Stomach (tissue), 9 donors: ENCODE measurements around the gene SLC7A11. TPM values are rescaled to one million over a fixed set of nuclear protein-coding genes. Genes with fewer than 3 reads are reported as not detected.

ENCODE experiments used
- DNase-seq, 2 donors: peaks; one replicate each; pipeline versions ENCODE4 v3.0.0 to v3.0.0-alpha.2; 2013 to 2019
- H3K27ac ChIP-seq, 5 donors: fragments of 200-600 bp in 4 of 5; sonication (generic) in 4 of 5; one replicate each; pipeline ENCODE4 v1.5.1; 2013 to 2019; ENCODE audit warnings: mild to moderate bottlenecking in 1 of 5, moderate library complexity in 1 of 5
- H3K27me3 ChIP-seq, 3 donors: fragments of 200-600 bp; sonication (generic); one replicate each; pipeline ENCODE4 v1.5.1; 2017 to 2019; ENCODE audit warnings: mixed run types in 1 of 3
- H3K36me3 ChIP-seq, 4 donors: fragments of 200-600 bp; sonication (generic); 1 replicate in 3 of 4; 2 replicates in 1 of 4; pipeline ENCODE4 v1.5.1; 2016 to 2019
- H3K4me1 ChIP-seq, 4 donors: fragments of 200-600 bp; sonication (generic); one replicate each; pipeline ENCODE4 v1.5.1; 2016 to 2019
- H3K4me3 ChIP-seq, 4 donors: fragments of 200-600 bp; sonication (generic) in 3 of 4; one replicate each; pipeline ENCODE4 v1.5.1; 2016 to 2019; ENCODE audit warnings: mild to moderate bottlenecking in 1 of 4
- H3K9me3 ChIP-seq, 4 donors: fragments of 200-600 bp; sonication (generic); one replicate each; pipeline ENCODE4 v1.5.1; 2016 to 2019
- CTCF ChIP-seq, 7 experiments: fragments of 450-650 bp in 4 of 7; fragments of 200-600 bp in 3 of 7; sonication (generic) in 3 of 7; IDR thresholded peaks; one replicate each; pipeline ENCODE4 v1.5.1; 2016 to 2019; ENCODE audit warnings: antibody characterized with exemption in 7 of 7, control low read depth in 2 of 7, mild to moderate bottlenecking in 1 of 7
- EP300 ChIP-seq: sonication (generic); formaldehyde crosslinking; IDR thresholded peaks from one replicate; pipeline ENCODE4 v1.6.1; 2017; ENCODE audit warnings: antibody characterized with exemption
- POLR2A ChIP-seq, 4 donors: fragments of 450-650 bp; IDR thresholded peaks; one replicate each; pipeline ENCODE4 v1.6.1; 2016; ENCODE audit warnings: antibody characterized with exemption in 4 of 4, control low read depth in 2 of 4, mild to moderate bottlenecking in 1 of 4, moderate library complexity in 1 of 4
- POLR2AphosphoS5 ChIP-seq, 3 donors: sonication (generic); formaldehyde crosslinking; IDR thresholded peaks; one replicate each; pipeline ENCODE4 v1.6.1; 2016; ENCODE audit warnings: antibody characterized with exemption in 3 of 3
- WGBS, 5 donors: extraction: QIAGEN DNeasy Blood & Tissue Kit in 3 of 5; methylation state at CpG; one replicate each; pipeline versions ENCODE4 v1.1.5 to v1.1.7; 2013 to 2018; 5-methylcytosine and 5-hydroxymethylcytosine counted together
- intact Hi-C: fragments of 100-400 bp; cut with DNase I; formaldehyde crosslinking; loops from one replicate; pipeline ENCODE4 v1.15.1; 2023; ENCODE audit warnings: low total_unique reads
- polyA plus RNA-seq, 3 donors: library from polyadenylated mRNA; stranded (reverse); fragments of 200-250 nt; gene quantifications; one replicate each; pipeline ENCODE4 v1.2.3, GENCODE V29; 2013
- total RNA-seq, 5 donors: library from RNA; depleted of rRNA; stranded (reverse); fragments of >200 nt; gene quantifications; one replicate each; pipeline versions ENCODE4 v1.1.0 to v1.2.3, GENCODE V29; 2014 to 2016
- donor health status: healthy with polysubstance abuse.
- donor health status: Bipolar disorder and iron deficiency.
- donor health status: healthy.

The SLC7A11 gene
- total and polyA plus RNA-seq, 8 donors, result 0.50 to 15.8 (median 2.3) TPM; not detected in 1

GRCh38 chr4:138226351-138226750 lies 15.8 kb downstream of the SLC7A11 start:
- no peak for TF ChIP-seq CTCF (IDR thresholded peaks at IDR 0.05)
- TF ChIP-seq EP300, result no peak
- TF ChIP-seq POLR2A (IDR thresholded peaks at IDR 0.05), result no peak
- no peak for TF ChIP-seq POLR2AphosphoS5 (IDR thresholded peaks at IDR 0.05)
- H3K27ac ChIP-seq, result no peak overlapping the region
- peaks cover 0 to 8% (median 4%) of the 10 kb centered on the region in 4 donors for H3K4me1 ChIP-seq
- no peak overlapping the region for H3K4me3 ChIP-seq
- intact Hi-C loops, result no loop called here
- no peaks in the 10 kb centered on the region for H3K27me3 ChIP-seq
- H3K9me3 ChIP-seq, result no peaks in the 10 kb centered on the region
- DNase-seq, result no peak
- H3K36me3 ChIP-seq, result no peaks in the 10 kb centered on the region
- WGBS, 5 donors, result 68 to 92% (median 87%) methylated on average over 3 of the region's 3 CpGs

GRCh38 chr4:138225477-138225876 lies 16.7 kb downstream of the SLC7A11 start:
- Histone ChIP-seq H3K27ac (no peak overlapping the region), H3K9me3 (no peaks in the 10 kb centered on the region), H3K4me3 (no peak overlapping the region), H3K4me1 (peaks cover 0 to 8% (median 4%) of the 10 kb centered on the region in 4 donors), H3K27me3 (no peaks in the 10 kb centered on the region), H3K36me3 (no peaks in the 10 kb centered on the region)
- DNase-seq, result no peak
- 11 to 32% (median 27%) methylated on average over 1 of the region's 1 CpG for WGBS, 5 donors
- intact Hi-C loops, result no loop called here
- no peak for TF ChIP-seq POLR2A (IDR thresholded peaks at IDR 0.05)
- no peak for TF ChIP-seq CTCF (IDR thresholded peaks at IDR 0.05)
- TF ChIP-seq POLR2AphosphoS5 (IDR thresholded peaks at IDR 0.05), result no peak
- TF ChIP-seq EP300, result no peak

- no peaks in the 10 kb centered on the region for H3K36me3 ChIP-seq
- H3K9me3 ChIP-seq, result no peaks in the 10 kb centered on the region
- intact Hi-C loops, result loop anchor here (5.0 kb wide), 1 partner anchor 438 kb away; no protein-coding TSS in a partner anchor
- TF ChIP-seq POLR2AphosphoS5 (IDR thresholded peaks at IDR 0.05), result no peak
- no peak overlapping the region for H3K27ac ChIP-seq
- no peaks in the 10 kb centered on the region for H3K27me3 ChIP-seq
- peaks cover 0 to 8% (median 4%) of the 10 kb centered on the region in 4 donors for H3K4me1 ChIP-seq
- no peak overlapping the region for H3K4me3 ChIP-seq
- DNase-seq, result no peak
Measured at GRCh38 chr4:138224614-138225013, 17.5 kb downstream of the SLC7A11 start.

GRCh38 chr4:138223231-138223910 lies 18.8 kb downstream of the SLC7A11 start:
- TF ChIP-seq EP300, result no peak
- TF ChIP-seq POLR2A (IDR thresholded peaks at IDR 0.05), result no peak
- no peak for TF ChIP-seq POLR2AphosphoS5 (IDR thresholded peaks at IDR 0.05)
- TF ChIP-seq CTCF (IDR thresholded peaks at IDR 0.05), result no peak
- 76 to 89% (median 84%) methylated on average over 4 of the region's 4 CpGs for WGBS, 5 donors
- Histone ChIP-seq H3K4me3 (no peak overlapping the region), H3K9me3 (no peaks in the 10 kb centered on the region), H3K4me1 (peaks cover 0 to 8% (median 4%) of the 10 kb centered on the region in 4 donors), H3K27ac (no peak overlapping the region), H3K36me3 (peaks cover 0 to 5% (median 0%) of the 10 kb centered on the region in 4 donors), H3K27me3 (no peaks in the 10 kb centered on the region)
- peak in 1 of 2 donors; percentile 10 for DNase-seq
- intact Hi-C loops, result loop anchor here (5.0 kb wide), 1 partner anchor 439 kb away; no protein-coding TSS in a partner anchor

- 18 to 35% (median 32%) methylated on average over 4 of the region's 4 CpGs for WGBS, 5 donors
- intact Hi-C loops, result loop anchor here (5.0 kb wide), 1 partner anchor 440 kb away; no protein-coding TSS in a partner anchor
- no peak overlapping the region for H3K27ac ChIP-seq
Measured at GRCh38 chr4:138222046-138222445, 20.1 kb downstream of the SLC7A11 start.

More at GRCh38 chr4:138222046-138222445, 20.1 kb downstream of the SLC7A11 start:
- H3K36me3 ChIP-seq, result peaks cover 0 to 5% (median 0%) of the 10 kb centered on the region in 4 donors
- H3K27me3 ChIP-seq, result no peaks in the 10 kb centered on the region
- no peaks in the 10 kb centered on the region for H3K9me3 ChIP-seq
- DNase-seq, result peak in 1 of 2 donors; percentile 41
- TF ChIP-seq EP300, result no peak
- no peak for TF ChIP-seq CTCF (IDR thresholded peaks at IDR 0.05)
- no peak for TF ChIP-seq POLR2A (IDR thresholded peaks at IDR 0.05)
- TF ChIP-seq POLR2AphosphoS5 (IDR thresholded peaks at IDR 0.05), result no peak
- no peak overlapping the region for H3K4me3 ChIP-seq
- H3K4me1 ChIP-seq, result peaks cover 0 to 8% (median 4%) of the 10 kb centered on the region in 4 donors
